GM12874 (cell line): Measurements from ENCODE around the gene CDCA4.

Source experiments
- CTCF ChIP-seq: IDR thresholded peaks from 2 replicates; pipeline ENCODE4 v1.5.1; 2011; ENCODE audit warnings: low read depth, mild to moderate bottlenecking, control low read depth, low read length, moderate library complexity; ENCODE audit not compliant: insufficient read depth

Gene CDCA4

GRCh38 chr14:105060751-105061427, 40.0 kb upstream of the CDCA4 start:
- no peak for TF ChIP-seq CTCF

GRCh38 chr14:105059925-105060565, 39.2 kb upstream of the CDCA4 start:
- no peak for TF ChIP-seq CTCF

- TF ChIP-seq CTCF: no peak
These were observed 38.4 kb upstream of the CDCA4 start for GRCh38 chr14:105059035-105059924.

- TF ChIP-seq CTCF: no peak
These were observed 37.7 kb upstream of the CDCA4 start for GRCh38 chr14:105058521-105059034.

- TF ChIP-seq CTCF: no peak
These were observed 35.5 kb upstream of the CDCA4 start for GRCh38 chr14:105056303-105056831.

GRCh38 chr14:105055736-105056302, 34.9 kb upstream of the CDCA4 start:
- no peak for TF ChIP-seq CTCF

GRCh38 chr14:105055334-105055733, 34.5 kb upstream of the CDCA4 start:
- no peak for TF ChIP-seq CTCF
